Measurements from ENCODE around the gene DEPDC5.

- TF ChIP-seq CTCF (IDR thresholded peaks at IDR 0.05) (no peak), POLR2A (IDR thresholded peaks at IDR 0.05) (no peak)
These were observed 3.4 kb downstream of the DEPDC5 start for GRCh38 chr22:31757265-31757664.
